GM12892 (cell line): ENCODE measurements around the gene TMEM235.

Experiments
- DNase-seq: peaks from one replicate; pipeline ENCODE4 v3.0.0; 2011; ENCODE audit not compliant: insufficient read length
- FAIRE-seq: peaks from 2 replicates; lab custom pipeline; 2011; peaks lifted over from hg19 to GRCh38; lab: Jason Lieb, UNC
- POLR2A ChIP-seq: IDR thresholded peaks from 2 replicates; pipeline ENCODE4 v1.6.1; 2011; ENCODE audit warnings: low read depth, low read length, control low read depth
- POLR2AphosphoS5 ChIP-seq: IDR thresholded peaks from 2 replicates; pipeline ENCODE4 v1.6.1; 2011; ENCODE audit warnings: low read depth, low read length, control low read depth
- TAF1 ChIP-seq: IDR thresholded peaks from 2 replicates; pipeline ENCODE4 v1.6.1; 2011; ENCODE audit warnings: low read depth, mild to moderate bottlenecking, control low read depth, low read length, borderline replicate concordance

The TMEM235 gene

GRCh38 chr17:78202666-78203065 lies 28.8 kb upstream of the TMEM235 start:
- FAIRE-seq (no peak), DNase-seq (no peak)
- TF ChIP-seq POLR2A (no peak), TAF1 (no peak), POLR2AphosphoS5 (no peak)

DNA sequence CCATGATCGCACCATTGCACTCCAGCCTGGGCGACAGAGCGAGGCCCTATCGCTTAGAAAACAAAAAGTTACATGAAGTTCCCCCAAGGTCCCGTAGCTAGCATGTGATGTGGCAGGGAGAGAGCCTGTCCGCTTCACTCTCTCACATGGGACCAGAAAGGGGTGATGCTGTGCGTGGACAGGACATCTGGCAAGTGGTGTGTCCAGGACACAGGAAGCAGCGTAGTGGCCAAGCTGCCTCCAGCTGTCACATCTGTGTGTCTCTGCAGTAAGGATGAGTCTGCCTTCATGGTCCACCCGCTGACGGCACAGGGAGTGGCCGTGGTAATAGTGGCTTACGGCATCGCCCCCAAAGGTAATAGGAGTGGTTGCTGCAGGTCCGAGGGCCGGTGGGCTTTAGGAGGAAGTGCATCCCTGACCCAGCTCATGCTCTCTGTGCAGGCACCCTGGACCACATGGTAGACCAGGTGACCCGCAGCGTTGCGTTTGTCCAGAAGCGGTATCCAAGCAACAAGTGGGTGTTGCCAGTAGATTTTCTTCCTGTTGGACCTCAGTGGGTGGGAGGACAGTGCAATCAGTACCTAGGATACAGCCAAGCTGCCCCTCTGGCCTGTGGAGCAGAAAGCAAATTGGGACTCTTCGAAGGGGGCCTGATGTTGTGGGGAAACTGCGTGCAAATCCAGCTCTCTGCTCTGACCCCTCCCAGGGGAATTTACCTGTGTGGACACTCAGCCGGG lies 26.9 kb upstream of the TMEM235 start:
- no peak for DNase-seq
- no peak for TF ChIP-seq POLR2A
- no peak for TF ChIP-seq TAF1
- 0 out of 2 replicates have a peak, but pooled peaks have one; percentile 36 for TF ChIP-seq POLR2AphosphoS5
- no peak for FAIRE-seq

- FAIRE-seq, result no peak
- no peak for TF ChIP-seq POLR2A
- no peak for TF ChIP-seq POLR2AphosphoS5
- DNase-seq, result no peak
Measured at GRCh38 chr17:78205124-78205775, 26.2 kb upstream of the TMEM235 start.

GRCh38 chr17:78206298-78206697 lies 25.1 kb upstream of the TMEM235 start:
- TF ChIP-seq TAF1 (no peak), POLR2A (no peak)
- FAIRE-seq (no peak), DNase-seq (no peak)

- no peak for TF ChIP-seq POLR2AphosphoS5
- no peak for TF ChIP-seq TAF1
- TF ChIP-seq POLR2A, result no peak
- no peak for FAIRE-seq
Measured at GRCh38 chr17:78208486-78208885, 22.9 kb upstream of the TMEM235 start.

DNA sequence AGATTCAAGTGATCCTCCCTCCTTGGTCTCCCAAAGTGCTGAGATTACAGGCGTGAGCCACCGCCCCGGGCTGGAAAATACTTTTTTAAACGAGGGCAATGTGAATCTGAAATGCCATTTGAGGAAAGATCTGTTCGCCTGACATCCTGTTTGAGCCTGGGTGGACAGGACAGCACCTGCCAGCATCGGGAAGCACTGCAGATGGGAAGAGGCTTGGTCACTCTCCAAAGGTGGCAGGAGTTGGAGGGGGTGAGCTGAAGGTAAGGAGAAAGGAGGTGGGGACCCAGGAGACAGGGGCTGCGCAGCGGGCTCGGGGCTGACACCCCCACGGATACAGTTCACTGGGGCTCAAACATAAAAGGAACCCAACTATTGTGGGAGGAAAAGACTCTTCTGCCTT lies 21.3 kb upstream of the TMEM235 start:
- FAIRE-seq, result no peak
- no peak for TF ChIP-seq POLR2A
- no peak for TF ChIP-seq POLR2AphosphoS5
- no peak for TF ChIP-seq TAF1

More at GRCh38 chr17:78208486-78208885, 22.9 kb upstream of the TMEM235 start:
- DNase-seq, result no peak

GRCh38 chr17:78211032-78211431 lies 20.4 kb upstream of the TMEM235 start:
- FAIRE-seq (no peak), DNase-seq (no peak)
- TF ChIP-seq POLR2AphosphoS5, result no peak
- no peak for TF ChIP-seq TAF1
- TF ChIP-seq POLR2A, result no peak

More for the DNA sequence above, 21.3 kb upstream of the TMEM235 start:
- no peak for DNase-seq

DNA sequence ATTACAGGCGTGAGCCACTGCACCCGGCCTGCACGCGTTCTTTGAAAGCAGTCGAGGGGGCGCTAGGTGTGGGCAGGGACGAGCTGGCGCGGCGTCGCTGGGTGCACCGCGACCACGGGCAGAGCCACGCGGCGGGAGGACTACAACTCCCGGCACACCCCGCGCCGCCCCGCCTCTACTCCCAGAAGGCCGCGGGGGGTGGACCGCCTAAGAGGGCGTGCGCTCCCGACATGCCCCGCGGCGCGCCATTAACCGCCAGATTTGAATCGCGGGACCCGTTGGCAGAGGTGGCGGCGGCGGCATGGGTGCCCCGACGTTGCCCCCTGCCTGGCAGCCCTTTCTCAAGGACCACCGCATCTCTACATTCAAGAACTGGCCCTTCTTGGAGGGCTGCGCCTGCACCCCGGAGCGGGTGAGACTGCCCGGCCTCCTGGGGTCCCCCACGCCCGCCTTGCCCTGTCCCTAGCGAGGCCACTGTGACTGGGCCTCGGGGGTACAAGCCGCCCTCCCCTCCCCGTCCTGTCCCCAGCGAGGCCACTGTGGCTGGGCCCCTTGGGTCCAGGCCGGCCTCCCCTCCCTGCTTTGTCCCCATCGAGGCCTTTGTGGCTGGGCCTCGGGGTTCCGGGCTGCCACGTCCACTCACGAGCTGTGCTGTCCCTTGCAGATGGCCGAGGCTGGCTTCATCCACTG lies 17.3 kb upstream of the TMEM235 start, which contains the start of gene BIRC5:
TSS of gene BIRC5 (plus strand) at position 238 of the 690 bp plus-strand sequence. CDS start at position 302, 64 bp downstream.
- peak; percentile 80 for FAIRE-seq
- TF ChIP-seq TAF1 (no peak), POLR2A (no peak), POLR2AphosphoS5 (no peak)
- DNase-seq, result peak; percentile 96

GRCh38 chr17:78214706-78215061 lies 16.7 kb upstream of the TMEM235 start:
- FAIRE-seq, result no peak
- TF ChIP-seq TAF1 (no peak), POLR2A (no peak), POLR2AphosphoS5 (no peak)
- no peak for DNase-seq

DNA sequence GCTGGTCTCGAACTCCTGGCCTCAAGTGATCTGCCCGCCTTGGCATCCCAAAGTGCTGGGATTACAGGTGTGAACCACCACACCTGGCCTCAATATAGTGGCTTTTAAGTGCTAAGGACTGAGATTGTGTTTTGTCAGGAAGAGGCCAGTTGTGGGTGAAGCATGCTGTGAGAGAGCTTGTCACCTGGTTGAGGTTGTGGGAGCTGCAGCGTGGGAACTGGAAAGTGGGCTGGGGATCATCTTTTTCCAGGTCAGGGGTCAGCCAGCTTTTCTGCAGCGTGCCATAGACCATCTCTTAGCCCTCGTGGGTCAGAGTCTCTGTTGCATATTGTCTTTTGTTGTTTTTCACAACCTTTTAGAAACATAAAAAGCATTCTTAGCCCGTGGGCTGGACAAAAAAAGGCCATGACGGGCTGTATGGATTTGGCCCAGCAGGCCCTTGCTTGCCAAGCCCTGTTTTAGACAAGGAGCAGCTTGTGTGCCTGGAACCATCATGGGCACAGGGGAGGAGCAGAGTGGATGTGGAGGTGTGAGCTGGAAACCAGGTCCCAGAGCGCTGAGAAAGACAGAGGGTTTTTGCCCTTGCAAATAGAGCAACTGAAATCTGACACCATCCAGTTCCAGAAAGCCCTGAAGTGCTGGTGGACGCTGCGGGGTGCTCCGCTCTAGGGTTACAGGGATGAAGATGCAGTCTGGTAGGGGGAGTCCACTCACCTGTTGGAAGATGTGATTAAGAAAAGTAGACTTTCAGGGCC lies 11.9 kb upstream of the TMEM235 start:
- TF ChIP-seq POLR2AphosphoS5 (no peak), POLR2A (no peak), TAF1 (no peak)
- FAIRE-seq (no peak), DNase-seq (no peak)

DNA sequence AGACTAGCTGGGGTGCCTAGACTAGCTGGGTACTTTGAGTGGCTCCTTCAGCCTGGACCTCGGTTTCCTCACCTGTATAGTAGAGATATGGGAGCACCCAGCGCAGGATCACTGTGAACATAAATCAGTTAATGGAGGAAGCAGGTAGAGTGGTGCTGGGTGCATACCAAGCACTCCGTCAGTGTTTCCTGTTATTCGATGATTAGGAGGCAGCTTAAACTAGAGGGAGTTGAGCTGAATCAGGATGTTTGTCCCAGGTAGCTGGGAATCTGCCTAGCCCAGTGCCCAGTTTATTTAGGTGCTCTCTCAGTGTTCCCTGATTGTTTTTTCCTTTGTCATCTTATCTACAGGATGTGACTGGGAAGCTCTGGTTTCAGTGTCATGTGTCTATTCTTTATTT lies 8.4 kb upstream of the TMEM235 start:
- no peak for DNase-seq
- FAIRE-seq, result no peak
- TF ChIP-seq POLR2AphosphoS5 (no peak), TAF1 (no peak), POLR2A (no peak)
